KMS-11 (cell line): ENCODE results near the gene PGLYRP3.

ENCODE experiments used
- H2AFZ ChIP-seq: fragments of 200-600 bp; sonication (generic); 2 replicates; pipeline ENCODE4 v1.6.1; 2016; ENCODE audit warnings: antibody characterized with exemption, mixed run types, low read depth
- H3K27ac ChIP-seq: fragments of 200-600 bp; sonication (generic); 2 replicates; pipeline ENCODE4 v1.6.1; 2016; ENCODE audit warnings: mild to moderate bottlenecking, mixed run types
- H3K27me3 ChIP-seq: fragments of 200-600 bp; sonication (generic); 2 replicates; pipeline ENCODE4 v1.6.1; 2017; ENCODE audit warnings: mild to moderate bottlenecking, low read depth, mixed run types, moderate library complexity; ENCODE audit not compliant: insufficient read depth
- H3K36me3 ChIP-seq: fragments of 200-600 bp; sonication (generic); 2 replicates; pipeline ENCODE4 v1.6.1; 2017; ENCODE audit warnings: mild to moderate bottlenecking, mixed run types; ENCODE audit not compliant: insufficient read depth
- H3K4me1 ChIP-seq: fragments of 200-600 bp; sonication (generic); 2 replicates; pipeline ENCODE4 v1.6.1; 2016; ENCODE audit warnings: mild to moderate bottlenecking, low read depth, mixed run types; ENCODE audit not compliant: poor library complexity, severe bottlenecking
- H3K4me2 ChIP-seq: fragments of 200-600 bp; sonication (generic); 2 replicates; pipeline ENCODE4 v1.7.0; 2016; ENCODE audit warnings: mild to moderate bottlenecking, mixed run types
- H3K4me3 ChIP-seq: fragments of 200-600 bp; sonication (generic); IDR thresholded peaks from 2 replicates; pipeline ENCODE4 v1.6.1; 2017; ENCODE audit warnings: low read depth, low read length, mixed read lengths; ENCODE audit not compliant: insufficient read depth
- H3K79me2 ChIP-seq: fragments of 200-600 bp; sonication (generic); 2 replicates; pipeline ENCODE4 v1.6.1; 2016; ENCODE audit warnings: low read depth, mixed run types; ENCODE audit not compliant: insufficient read depth
- H3K9ac ChIP-seq: fragments of 200-600 bp; sonication (generic); 2 replicates; pipeline ENCODE4 v1.6.1; 2016; ENCODE audit warnings: mild to moderate bottlenecking, mixed run types
- H4K20me1 ChIP-seq: fragments of 200-600 bp; sonication (generic); 2 replicates; pipeline ENCODE4 v1.6.1; 2016; ENCODE audit warnings: mild to moderate bottlenecking, mixed run types; ENCODE audit not compliant: insufficient read depth
- TF ChIP-seq, protein P1 (sequence below): fragments of 200-600 bp; sonication (generic); conservative IDR thresholded peaks from 2 replicates; pipeline ENCODE4 v1.6.1; 2017; ENCODE audit warnings: low read depth, mild to moderate bottlenecking, antibody characterized with exemption, low read length, moderate library complexity, mixed read lengths

The PGLYRP3 gene

DNA sequence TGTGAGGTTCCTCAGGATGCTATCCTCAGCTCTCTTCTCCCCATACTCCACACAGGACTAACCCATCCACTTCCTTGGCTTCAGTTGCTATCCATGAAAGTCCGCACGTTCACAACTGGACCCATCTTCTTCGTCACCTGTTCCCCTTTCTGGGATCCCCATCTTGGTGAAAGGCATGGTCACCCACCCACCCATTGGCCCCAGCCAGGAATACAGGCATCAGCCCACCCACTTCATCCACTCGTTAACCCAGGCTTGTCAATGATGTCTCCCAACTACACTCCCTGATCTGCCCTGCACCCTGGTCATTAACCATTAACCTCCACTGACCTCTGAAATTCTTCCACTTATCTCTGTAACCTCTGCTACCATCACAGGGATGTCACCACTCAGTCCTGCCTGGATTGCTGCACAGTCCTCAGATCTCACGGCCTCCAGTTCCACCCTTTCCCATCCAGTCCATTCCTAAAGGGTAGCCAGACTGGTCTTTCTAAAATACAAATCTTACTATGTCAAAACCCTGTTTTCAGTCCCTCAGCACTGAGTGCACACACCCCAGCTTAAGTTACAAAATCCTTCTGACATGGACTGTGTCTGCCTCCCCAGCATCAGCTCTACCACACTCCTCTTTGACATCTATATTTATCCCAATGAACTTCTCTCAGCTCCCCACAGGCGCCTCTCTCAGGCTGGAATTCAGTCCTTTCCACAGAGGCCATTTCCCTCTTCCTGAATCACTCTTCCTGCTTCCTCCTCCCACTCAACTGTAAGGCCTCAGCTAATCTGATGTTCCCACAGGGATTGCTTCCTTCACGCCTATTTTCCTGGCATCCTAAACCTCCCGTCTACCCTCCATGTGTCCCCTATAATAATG is 25.5 kb upstream of the PGLYRP3 start:
- Histone ChIP-seq H2AFZ (no peak overlapping the region), H3K36me3 (no peaks in the 10 kb centered on the region), H4K20me1 (no peaks in the 10 kb centered on the region), H3K9ac (no peak overlapping the region), H3K27me3 (no peaks in the 10 kb centered on the region), H3K4me2 (no peak overlapping the region), H3K4me3 (no peak overlapping the region), H3K79me2 (0 out of 2 replicates have a peak, but pooled peaks cover 8% of the 10 kb centered on the region), H3K4me1 (peaks cover 38% of the 10 kb centered on the region), H3K27ac (no peak overlapping the region)
- TF ChIP-seq, protein P1, sequence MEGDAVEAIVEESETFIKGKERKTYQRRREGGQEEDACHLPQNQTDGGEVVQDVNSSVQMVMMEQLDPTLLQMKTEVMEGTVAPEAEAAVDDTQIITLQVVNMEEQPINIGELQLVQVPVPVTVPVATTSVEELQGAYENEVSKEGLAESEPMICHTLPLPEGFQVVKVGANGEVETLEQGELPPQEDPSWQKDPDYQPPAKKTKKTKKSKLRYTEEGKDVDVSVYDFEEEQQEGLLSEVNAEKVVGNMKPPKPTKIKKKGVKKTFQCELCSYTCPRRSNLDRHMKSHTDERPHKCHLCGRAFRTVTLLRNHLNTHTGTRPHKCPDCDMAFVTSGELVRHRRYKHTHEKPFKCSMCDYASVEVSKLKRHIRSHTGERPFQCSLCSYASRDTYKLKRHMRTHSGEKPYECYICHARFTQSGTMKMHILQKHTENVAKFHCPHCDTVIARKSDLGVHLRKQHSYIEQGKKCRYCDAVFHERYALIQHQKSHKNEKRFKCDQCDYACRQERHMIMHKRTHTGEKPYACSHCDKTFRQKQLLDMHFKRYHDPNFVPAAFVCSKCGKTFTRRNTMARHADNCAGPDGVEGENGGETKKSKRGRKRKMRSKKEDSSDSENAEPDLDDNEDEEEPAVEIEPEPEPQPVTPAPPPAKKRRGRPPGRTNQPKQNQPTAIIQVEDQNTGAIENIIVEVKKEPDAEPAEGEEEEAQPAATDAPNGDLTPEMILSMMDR, result no peak

GRCh38 chr1:153336650-153337049 is 23.9 kb upstream of the PGLYRP3 start:
- Histone ChIP-seq H4K20me1 (no peaks in the 10 kb centered on the region), H2AFZ (no peak overlapping the region), H3K79me2 (no peaks in the 10 kb centered on the region), H3K27ac (no peak overlapping the region), H3K9ac (no peak overlapping the region), H3K36me3 (no peaks in the 10 kb centered on the region), H3K4me2 (peak overlapping the region; percentile 2; the same call in 1 of the 2 replicates), H3K4me3 (no peak overlapping the region), H3K4me1 (peaks cover 22% of the 10 kb centered on the region), H3K27me3 (no peaks in the 10 kb centered on the region)
- TF ChIP-seq, protein P1, result no peak

DNA sequence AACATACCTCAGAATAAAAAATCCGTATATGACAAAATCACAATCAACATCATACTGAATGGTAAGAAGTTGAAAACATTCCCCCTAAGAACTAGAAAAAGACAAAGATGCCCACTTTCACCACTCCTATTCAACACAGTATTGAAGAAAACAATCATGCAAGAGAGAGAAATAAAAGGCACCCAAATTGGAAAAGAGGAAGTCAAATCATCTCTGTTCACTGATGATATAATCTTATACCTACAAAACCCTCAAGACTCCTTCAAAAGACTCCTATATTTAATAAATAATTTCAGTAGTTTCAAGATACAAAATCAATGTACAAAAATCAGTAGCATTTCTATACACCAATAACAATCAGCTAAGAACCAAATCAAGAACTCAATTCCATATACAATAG is 21.1 kb upstream of the PGLYRP3 start:
- no peaks in the 10 kb centered on the region for H3K79me2 ChIP-seq
- H3K4me1 ChIP-seq, result peaks cover 13% of the 10 kb centered on the region
- no peak overlapping the region for H3K4me3 ChIP-seq
- no peak overlapping the region for H3K27ac ChIP-seq
- H4K20me1 ChIP-seq, result no peaks in the 10 kb centered on the region
- no peak overlapping the region for H3K4me2 ChIP-seq
- H2AFZ ChIP-seq, result no peak overlapping the region
- no peaks in the 10 kb centered on the region for H3K36me3 ChIP-seq
- no peaks in the 10 kb centered on the region for H3K27me3 ChIP-seq
- TF ChIP-seq, protein P1, result no peak
- H3K9ac ChIP-seq, result no peak overlapping the region

DNA sequence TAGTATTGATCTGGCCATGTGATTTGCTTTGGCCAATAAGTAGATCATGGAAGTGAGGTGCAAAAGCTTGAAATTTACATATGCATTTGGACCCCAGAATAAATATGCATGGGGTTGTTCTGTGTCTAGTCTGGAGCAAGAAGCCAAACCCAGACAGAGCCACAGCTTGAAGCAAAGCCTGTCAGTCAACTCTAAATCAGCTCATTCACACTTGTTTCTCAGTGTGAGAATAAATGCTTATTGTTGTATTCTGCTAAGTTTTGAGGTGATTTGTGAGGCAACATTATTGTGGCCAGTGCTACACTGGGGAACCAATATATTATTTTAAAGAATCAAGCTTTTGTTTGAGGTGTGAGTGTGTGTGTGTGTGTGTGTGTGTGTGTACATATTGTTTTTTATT is 12.2 kb upstream of the PGLYRP3 start:
- no peaks in the 10 kb centered on the region for H3K36me3 ChIP-seq
- H3K4me3 ChIP-seq, result no peak overlapping the region
- H3K9ac ChIP-seq, result no peak overlapping the region
- no peak overlapping the region for H2AFZ ChIP-seq
- H3K4me2 ChIP-seq, result no peak overlapping the region
- no peaks in the 10 kb centered on the region for H3K79me2 ChIP-seq
- TF ChIP-seq, protein P1, result no peak
- no peak overlapping the region for H3K27ac ChIP-seq
- no peaks in the 10 kb centered on the region for H4K20me1 ChIP-seq
- H3K4me1 ChIP-seq, result no peaks in the 10 kb centered on the region
- no peaks in the 10 kb centered on the region for H3K27me3 ChIP-seq
